COLO668 (cell line): ENCODE measurements around the gene EXD3.
A peak's percentile ranks its signal among the peaks of the same experiment; 100 is the strongest.
"Not testable (repeated sequence)": the region's sequence is repeated elsewhere in the genome, so short reads cannot be mapped to it uniquely, and the experiment has no call there.

Experiments used
- DNase-seq: peaks from one replicate; lab custom pipeline; 2025; ENCODE audit not compliant: unreplicated experiment; lab: John Stamatoyannopoulos, UW

EXD3 gene

DNA sequence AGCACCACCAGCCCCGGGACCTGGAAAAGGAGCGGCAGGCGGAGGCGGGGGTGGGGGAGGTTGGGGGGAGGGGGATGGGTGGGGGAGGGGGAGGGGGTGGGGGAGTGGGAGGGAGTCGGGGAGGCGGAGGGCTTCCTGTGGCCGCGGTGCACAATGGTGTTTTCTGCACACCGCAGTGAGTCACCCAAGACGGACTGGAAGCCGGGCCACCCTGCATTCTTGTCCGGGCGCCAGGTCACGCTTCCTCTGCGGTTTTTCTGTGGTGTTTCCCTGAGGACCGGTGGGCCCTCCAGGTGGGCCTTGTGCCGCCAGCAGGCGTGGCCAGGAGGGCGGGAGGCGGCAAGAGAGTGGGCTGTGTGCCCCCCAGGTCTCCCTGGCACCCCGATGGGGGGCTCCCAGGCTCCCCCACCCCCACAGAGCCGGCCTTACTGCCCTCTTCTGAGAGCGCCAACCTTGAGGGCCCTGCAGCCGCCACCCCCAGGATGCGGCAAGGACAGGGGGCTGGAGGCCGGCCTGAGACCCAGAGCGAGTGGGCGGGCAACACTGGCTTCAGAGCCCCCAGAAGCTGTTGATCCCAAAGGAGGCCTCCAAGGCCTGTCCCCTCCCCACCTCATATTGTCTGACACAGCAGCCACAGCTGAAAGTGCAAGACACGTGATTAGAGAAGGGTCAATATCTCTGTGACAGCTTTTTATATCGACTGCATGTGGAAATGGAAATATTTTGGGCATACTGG is 11.1 kb downstream of the EXD3 start:
- no peak for DNase-seq

DNA sequence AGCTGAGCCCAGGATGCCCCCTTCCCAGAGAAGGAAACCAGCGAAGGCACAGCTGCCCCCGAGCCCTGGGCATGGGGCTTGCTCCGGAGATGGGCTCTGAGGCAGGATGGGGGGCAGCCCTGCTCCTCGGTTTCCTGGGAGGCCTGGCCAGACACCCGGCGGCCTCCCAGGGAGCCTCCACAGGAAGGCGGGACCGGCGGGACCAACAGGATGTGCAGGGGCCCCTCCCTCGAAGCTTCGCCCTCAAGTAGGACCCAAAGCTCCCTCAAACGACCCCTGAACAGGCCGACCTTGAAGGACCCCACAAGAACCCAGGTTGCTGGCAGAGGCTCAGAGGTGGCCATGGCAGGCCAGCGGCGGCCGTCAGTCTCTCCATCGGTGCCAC is 11.7 kb downstream of the EXD3 start:
- no peak for DNase-seq

DNA sequence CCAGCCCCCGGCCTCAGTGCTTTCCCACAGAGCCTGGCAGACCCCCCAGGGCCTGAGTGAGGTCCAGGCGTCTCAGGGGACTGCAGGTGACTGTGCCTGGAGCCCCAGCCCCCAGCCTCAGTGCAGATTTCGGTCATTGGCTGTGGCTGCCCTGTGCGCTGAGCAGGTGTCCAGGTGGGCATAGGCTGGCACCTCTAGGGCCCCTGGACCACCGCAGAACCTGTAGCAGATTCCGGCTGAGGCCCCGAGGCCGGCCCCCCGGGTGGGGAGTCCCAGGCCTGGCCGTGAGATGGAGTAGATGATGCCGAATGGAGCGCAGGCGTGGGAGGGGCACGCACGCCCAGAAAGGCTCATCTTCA is 12.1 kb downstream of the EXD3 start:
- no peak for DNase-seq

DNA sequence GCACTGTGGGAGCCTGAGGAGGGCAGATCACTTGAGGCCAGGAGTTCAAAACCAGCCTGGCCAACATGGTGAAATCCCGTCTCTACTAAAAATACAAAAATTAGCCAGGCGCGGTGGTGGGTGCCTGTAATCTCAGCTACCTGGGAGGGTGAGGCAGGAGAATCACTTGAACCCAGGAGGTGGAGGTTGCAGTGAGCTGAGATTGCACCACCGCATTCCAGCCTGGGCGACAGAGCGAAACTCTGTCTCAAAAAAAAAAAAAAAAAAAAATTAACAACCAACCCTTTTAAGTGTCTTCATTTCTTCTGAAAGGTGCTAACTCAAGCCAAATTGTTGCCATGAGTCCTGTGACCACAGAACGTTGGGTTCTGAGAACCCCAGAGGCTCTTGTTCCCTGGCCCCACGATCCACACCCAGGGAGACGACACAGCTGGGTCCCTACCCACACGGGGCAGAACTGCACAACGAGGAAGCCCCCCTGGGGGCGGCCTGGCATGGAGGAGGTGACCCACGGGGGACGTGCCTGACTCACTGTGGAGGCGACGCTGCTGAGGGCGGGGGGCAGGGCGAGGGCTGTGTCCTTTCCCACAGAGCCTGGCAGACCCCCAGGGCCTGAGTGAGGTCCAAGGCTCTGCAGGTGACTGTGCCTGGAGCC is 12.6 kb downstream of the EXD3 start:
- not testable (repeated sequence) for DNase-seq

DNA sequence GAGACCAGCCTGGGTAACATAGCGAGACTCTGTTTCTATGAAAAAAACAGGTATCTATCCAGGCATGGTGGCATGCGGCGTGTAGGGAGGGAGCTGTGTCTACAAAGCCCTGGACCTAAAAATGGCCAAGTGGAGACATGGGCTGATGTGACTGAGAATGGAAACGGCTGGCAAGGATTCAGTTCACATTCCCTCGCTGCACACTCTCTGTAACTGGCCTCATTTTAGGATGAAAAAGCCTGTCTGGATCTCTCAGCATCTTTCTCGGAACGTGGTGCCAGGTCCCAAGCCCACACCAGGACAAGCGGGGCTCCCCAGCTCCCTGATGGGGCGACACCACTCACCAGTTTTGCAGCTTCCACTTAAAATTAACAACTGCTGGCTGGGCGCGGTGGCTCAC is 13.4 kb downstream of the EXD3 start:
- no peak for DNase-seq

DNA sequence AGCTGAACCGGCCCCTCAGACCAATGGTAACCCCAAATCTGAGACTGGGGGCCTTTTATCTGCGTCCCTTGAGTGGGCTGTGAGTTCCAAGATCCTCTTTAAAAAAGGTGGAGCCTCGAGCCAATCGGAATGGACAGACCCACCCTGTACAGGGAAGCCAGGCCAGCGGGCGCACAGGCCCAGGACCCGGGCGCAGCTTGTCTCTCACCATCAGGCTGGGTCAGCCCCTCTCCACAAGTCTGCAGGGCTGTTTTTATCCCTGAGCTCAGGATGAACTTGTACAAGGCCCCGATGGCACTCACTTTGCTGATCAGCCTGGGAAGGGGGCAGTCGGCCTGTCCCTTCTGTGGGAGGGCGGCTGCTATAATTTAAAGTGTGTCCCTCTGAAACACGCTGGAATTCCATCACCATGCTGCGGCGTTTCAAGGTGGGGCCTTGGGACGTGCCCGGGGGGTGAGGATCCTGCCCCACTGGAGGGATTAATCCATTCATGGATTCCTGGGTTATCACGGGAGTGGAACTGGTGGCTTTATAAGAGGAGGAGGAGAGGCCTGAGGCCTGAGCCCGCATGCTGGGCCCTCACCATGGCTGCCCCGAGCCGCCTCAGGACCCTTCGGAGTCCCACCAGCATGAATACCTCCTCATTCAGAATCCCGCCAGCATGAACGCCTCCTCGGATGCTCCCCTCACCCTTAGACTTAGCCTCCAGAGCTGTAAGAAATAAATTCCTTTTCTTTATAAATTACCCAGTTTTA is 14.1 kb downstream of the EXD3 start:
- DNase-seq, result no peak

DNA sequence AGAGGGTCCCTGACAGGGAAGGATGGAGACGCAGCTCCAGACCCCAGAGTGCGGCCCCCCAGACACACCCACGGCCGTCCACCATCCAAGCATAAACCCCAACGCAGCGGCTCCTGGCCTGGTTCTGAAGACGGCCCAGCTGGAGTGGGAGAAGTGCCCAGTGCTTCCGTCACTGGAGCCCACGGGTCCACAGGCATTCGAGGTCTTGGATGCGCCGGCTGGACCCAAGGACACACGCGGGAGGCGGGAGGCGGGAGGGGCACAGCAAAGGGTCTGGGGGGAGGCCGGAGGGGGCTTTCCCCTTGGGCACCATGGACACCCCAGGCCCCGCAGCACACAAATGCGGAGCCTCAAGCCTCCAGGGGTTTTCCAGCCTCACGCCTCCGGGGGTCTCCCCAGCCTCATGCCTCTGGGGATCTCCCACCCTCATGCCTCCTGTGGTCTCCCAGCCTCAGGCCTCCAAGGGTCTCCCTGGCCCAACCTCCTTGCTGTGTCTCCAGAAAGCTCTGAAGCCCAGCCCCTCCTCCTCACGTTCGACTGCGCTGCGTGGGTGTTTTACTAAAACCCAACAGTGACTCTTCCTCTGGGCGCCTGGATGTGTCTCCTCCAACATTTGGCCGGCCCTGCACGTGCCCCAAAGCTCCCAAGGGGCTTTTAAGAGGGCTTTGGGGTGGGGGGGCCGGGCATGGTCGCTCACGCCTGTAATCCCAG is 15.2 kb downstream of the EXD3 start:
- no peak for DNase-seq

DNA sequence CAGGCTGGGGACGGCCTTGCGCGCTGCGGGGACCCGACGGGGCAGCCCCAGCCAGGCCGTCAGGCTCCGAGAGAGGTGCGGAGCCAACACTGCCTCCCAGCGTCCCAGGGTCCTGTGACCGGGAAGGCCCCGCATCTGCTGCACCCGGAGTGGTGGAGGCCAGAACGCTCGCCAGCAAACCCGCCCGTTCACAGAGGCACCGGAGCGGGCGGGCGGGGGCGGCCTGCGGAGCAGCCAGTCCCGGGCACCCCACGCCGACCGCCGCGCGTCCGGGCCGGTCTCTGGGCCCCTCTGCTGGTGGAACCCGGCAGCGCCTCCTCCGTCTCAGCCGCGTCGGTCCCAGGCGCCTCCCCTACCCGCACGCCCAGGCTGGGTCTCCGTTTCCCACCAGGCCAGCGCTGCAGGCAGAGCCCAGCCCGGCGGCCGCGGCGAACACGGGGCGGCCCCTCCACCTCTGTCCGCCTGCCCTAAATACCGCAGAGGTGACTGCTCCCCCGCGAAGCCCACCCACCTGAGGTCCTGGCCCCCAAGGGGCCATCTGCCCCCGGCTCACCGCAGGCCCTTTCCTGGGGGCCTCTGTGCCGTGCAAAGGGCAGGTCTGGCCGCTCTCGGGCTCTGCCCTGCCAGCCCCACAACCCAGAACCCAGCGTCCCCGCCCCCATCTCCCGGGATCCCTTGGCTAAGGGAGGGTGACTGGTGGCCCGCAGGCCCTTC is 15.9 kb downstream of the EXD3 start:
- peak; percentile 71 for DNase-seq

DNA sequence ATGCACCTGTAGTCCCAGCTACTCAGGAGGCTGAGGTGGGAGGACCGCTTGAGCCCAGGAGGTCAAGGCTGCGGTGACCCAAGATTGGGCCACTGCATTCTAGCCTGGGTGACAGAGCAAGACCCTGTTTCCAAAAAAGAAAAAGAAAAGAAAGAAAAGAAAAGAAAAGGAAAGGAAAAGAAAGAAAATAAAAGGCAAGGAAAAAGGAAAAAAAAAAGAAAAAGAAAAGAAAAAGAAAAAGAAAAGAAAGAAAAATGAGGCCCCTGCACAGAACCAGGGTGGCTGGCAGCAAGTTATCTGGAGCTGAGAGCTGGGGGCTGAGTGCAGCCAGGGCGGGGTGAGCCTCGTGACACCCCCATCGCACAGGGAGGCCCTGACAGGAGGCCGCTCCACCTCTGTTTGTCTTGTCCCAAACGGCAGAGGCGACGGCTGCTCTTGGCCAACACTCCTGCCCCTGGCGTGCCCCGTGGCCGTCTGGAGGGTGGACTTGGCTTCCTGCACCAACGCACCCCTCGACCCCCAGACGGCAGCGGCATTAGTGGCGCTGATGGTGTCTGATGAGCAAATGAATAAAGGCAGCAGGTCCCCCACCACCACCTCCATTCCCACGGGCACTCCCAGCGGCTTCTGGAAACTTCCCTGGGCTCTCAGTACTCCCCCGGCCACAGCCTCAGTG is 16.7 kb downstream of the EXD3 start:
- DNase-seq, result no peak

DNA sequence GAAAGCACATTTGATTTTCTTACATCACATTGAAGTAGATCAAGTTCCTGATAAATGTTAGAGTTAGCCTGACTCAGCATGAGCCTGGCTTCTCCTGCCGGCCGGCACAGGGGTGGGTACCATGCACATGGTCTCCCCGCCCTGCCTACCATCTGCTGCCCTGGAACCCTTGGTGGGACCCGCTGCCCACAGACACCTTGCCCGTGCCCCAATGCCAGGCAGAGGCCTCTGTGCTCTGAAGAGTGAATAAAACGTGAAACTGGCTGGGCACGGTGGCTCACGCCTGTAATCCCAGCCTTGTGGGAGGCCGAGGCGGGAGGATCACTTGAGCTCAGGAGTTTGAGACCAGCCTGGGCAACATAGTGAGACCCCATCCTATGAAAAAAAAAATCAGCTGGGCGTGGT is 17.3 kb downstream of the EXD3 start:
- DNase-seq, result no peak

DNA sequence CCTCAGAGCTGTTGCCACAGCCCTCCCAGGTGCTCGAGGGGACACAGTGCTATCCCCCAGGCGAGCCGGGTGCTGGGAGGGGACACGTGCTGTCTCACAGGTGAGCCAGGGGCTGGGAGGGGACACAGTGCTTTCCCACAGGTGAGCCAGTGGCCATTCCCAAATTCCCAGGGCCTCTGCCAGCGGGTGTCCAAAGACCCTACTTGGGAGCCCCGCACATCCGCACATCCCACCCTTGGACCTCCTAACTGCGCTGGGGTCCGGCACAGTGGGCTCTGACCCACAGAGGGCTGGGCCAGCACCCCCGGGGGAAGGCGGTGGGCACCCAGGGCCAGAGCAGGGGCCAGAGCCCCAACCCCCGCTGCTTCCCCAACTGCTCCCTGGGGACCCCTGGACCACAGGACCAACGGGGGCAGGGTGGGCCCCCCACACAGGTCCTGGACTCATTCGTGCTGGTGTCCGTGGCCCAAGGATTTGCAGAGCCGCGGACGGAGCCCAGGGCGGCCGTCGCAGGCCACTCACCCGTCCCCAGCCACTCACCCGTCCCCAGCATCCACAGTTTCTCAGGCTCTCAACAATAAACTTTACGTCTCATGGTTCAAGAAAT is 17.9 kb downstream of the EXD3 start:
- DNase-seq, result no peak

DNA sequence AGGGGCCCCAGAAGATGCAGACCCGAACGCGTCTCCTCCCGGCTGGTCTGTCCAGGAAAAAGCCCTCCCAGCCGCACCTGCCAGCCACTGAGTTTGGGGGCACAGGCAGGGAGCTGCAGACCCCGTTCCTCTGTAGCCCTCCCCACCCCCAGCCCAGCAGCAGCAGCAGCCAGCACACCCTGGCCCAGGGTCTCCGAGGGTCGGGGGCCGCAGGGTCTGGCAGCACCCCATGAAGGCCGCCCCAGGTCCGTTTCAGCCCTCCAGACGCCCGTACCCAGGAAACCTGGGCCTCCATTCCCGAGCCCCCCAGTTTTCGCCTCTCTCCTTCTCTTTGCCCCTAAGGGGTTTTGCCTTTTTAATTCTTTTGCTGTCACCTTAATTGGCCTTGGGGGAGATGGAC is 19.7 kb downstream of the EXD3 start:
- DNase-seq, result no peak

DNA sequence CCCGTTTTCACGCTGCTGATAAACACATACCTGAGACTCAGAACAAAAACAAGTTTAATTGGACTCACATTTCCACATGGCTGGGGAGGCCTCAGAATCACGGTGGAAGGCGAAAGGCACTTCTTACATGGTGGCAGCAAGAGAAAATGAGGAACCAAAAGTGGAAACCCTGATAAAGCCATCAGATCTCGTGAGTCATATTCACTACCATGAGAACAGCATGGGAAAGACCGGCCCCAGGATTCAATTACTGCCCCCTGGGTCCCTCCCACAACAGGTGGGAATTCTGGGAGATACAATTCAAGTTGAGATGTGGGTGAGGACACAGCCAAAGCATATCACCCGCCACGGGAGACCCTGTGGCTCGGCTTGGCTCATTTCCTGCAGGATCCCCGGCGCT is 20.2 kb downstream of the EXD3 start:
- DNase-seq, result no peak

DNA sequence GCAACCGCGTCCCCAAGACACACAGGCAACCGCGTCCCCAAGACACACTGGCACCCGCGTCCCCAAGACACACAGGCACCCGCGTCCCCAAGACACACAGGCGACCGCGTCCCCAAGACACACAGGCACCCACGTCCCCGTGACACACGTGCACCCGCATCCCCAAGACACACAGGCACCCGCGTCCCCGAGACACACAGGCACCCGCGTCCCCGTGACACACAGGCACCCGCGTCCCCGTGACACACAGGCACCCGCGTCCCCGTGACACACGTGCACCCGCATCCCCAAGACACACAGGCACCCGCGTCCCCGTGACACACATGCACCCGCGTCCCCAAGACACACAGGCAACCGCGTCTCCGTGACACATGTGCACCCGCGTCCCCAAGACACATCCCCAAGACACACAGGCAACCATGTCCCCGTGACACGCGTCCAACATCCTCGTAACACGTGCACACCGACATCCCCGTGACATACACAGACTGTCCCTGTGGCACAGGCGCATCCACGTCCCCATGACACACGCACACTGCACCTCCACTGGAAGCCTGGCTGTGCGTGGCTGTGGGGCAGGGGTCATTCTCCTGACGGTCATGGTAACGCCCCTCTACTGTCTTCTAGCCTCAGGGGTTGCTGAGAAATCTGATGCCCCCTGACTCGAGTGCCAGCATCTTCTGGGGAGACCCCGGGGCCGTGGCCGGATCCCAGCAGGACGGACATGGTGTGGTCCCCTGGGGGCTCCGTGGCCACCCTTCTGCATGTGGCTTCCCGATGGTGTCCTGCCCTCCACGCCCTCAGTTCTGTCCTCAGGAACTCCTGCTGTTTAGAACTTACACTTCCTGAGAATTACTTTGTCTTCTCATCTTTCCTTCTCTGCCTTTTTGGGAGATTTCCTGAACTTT is 24.1 kb downstream of the EXD3 start:
- no peak for DNase-seq

DNA sequence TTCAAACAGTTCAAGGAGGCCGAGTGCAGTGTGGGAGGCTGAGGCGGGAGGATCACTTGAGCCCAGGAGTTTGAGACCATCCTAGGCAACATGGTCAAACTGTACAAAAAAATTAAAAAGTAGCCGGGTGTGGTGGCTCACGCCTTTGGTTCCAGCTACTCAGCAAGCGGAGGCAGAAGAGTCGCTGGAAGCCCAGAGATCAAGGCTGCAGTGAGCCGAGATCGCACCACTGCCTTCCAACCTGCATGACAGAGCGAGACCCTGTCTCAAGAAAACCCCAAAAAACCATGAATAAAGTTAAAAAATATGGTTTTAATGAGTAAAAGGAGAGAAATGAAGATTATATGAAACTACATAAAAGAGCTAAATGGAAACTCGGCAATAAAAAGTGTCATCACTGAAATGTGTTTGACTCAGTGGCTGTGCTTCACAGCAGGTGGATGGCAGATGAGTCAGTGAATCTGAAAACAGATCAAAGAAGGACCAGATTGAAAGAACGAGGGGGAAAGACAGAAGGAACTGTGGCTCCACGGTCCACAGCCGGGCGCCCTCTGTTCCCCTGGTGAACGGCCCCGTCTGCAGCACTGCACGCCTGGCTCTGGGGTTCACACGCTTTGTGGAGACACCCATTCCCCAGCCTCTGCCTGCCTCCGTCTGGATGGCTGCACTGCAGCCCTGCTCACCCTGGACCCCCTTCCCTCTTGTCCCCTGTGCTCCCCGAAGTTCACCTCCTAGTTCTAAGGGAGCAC is 25.1 kb downstream of the EXD3 start:
- no peak for DNase-seq

DNA sequence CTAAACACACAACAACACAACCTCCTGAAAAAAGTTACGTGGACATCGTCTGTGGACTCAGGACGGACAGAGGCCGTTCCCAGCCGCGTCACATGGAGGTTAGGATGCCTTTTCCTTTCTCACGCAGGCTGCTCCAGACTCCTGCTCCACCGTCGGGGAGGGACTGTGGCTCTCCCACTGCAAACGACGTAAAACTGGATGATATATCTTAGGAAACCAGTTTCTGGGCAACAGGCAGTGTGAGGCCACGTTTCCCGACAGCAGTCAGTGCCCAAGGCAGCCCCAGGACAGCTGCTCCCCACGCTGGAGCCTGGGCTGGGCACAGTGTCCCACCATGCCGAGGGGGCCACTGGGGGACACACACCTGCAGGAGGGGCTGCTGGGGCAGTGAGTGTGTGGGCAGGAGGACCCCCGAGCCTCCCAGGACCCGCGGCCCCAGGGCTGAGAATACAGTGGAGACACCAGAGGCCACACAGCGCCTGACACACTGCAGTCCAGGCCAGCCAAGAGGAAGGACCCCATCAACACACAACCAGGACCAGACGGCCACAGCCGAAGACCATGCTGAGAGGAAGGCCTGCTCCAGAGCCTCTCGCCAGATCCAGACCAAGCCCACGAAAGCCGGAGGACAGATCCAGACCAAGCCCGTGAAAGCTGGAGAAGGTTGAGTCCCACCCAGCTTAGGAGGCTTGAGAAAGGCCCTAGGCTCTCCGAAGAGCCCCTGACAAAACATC is 26.2 kb downstream of the EXD3 start:
- no peak for DNase-seq

DNA sequence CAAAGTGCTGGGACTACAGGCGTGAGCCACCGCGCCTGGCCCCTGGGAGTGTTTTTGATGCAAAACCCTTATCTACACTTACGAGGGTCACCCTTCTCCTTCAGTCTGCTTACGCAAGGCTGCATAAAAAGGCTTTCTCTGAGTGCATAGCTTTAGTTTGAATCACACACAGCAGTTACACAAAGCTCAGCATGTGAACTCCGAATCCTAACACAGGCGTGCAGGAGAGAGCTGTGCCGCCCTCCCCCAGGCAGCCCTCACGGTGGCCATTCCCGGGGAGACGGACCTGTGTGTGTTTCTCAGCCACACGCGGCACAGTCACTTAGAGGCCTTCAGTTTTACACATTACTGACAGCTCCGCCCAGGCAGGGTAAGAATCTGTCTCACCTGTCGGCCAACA is 26.7 kb downstream of the EXD3 start:
- DNase-seq, result no peak

DNA sequence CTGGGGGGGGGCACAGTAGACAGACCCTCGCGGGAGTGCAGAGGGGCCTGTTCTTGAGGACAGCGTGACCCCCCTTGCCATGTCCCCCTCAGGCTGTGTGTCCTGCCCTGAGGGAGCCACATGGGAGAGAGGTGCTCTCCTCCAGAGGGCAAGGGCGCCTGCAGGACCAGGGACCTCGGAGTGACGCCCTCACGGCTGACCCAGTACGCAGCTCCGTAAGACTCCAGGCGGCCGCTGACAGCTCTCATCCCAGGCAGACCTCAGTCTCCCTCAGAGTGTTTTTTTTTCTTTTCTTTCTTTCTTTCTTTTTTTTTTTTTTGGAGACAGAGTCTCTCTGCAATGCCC is 27.3 kb downstream of the EXD3 start:
- no peak for DNase-seq
